GM12872 (cell line): ENCODE data around the gene ZSWIM6.

Experiments
- TF ChIP-seq, protein P1 (sequence below): IDR thresholded peaks from 3 replicates; pipeline ENCODE4 v1.5.1; 2011; ENCODE audit warnings: low read depth, mild to moderate bottlenecking, low read length, moderate library complexity; ENCODE audit not compliant: insufficient read depth

Gene ZSWIM6

DNA sequence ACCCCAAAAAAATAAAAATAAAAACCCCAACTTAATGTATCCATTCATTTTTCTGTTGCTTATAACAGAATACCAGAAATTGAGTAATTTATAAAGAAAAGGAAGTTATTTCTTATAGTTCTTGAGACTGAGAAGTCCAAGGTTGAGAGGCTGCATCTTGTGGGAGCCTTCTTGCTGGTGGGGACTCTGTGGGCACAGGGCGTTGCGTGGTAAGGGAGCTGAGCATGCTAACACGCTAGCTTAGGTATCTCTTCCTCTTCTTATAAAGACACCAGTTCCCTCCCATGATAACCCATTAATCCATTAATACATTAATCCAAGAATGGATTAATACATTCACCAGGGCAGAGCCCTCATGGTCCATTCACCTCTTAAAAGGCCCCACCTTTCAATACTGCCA lies 150.9 kb downstream of the ZSWIM6 start:
- TF ChIP-seq, protein P1, sequence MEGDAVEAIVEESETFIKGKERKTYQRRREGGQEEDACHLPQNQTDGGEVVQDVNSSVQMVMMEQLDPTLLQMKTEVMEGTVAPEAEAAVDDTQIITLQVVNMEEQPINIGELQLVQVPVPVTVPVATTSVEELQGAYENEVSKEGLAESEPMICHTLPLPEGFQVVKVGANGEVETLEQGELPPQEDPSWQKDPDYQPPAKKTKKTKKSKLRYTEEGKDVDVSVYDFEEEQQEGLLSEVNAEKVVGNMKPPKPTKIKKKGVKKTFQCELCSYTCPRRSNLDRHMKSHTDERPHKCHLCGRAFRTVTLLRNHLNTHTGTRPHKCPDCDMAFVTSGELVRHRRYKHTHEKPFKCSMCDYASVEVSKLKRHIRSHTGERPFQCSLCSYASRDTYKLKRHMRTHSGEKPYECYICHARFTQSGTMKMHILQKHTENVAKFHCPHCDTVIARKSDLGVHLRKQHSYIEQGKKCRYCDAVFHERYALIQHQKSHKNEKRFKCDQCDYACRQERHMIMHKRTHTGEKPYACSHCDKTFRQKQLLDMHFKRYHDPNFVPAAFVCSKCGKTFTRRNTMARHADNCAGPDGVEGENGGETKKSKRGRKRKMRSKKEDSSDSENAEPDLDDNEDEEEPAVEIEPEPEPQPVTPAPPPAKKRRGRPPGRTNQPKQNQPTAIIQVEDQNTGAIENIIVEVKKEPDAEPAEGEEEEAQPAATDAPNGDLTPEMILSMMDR = no peak

DNA sequence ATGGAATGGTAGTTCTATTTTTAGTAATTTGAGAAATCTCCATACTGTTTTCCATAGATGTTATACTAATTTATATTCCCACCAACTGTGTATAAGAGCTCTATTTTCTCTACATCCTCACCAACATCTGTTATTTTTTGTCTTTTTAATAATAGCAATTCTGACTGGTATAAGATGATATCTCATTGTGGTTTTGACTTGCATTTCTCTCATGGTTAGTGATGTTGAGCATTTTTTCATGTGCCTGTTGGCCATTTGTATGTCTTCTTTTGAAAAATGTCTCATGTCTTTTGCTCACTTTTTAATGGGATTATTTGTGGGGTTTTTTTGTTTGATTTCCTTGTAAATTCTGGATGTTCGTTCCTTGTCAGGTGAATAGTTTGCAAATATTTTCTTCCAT lies 154.4 kb downstream of the ZSWIM6 start:
- TF ChIP-seq, protein P1 = no peak

DNA sequence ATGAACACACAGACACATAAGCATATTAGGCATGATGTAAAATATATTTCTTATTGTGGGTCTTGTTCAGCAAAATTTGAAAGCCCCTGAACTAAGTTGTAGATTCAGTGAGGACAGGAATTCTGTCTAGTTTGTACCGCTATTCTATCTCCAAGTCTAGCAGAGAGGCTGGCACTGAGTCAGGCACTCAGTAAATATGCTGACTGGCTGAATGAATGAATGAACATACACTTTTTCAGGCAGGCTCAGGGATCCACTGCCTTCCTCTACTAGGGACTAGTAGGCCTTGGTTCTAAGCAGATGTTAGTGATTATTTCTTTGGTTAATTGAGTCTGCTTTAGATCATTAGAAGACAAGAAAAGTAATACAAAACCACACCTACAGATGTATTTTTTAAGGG lies 157.5 kb downstream of the ZSWIM6 start:
- TF ChIP-seq, protein P1 = no peak

DNA sequence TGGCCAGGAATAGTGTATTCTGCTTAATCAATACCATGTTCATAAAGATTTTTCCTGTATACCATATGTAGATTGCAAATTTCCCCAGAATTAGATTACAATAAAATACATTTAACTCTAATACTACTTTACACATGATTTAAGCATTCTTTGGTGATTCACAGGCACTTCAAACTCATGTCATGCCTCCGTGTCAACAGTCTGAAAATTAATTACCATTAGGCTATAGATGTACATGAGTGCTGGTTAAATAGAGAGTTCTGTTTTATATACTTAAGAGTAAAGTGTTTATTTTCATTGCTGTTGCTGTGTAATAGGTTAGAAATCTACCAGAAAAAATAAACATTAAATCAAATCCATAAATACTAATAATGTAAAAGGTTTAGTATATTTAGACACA lies 159.8 kb downstream of the ZSWIM6 start:
- TF ChIP-seq, protein P1 = no peak

DNA sequence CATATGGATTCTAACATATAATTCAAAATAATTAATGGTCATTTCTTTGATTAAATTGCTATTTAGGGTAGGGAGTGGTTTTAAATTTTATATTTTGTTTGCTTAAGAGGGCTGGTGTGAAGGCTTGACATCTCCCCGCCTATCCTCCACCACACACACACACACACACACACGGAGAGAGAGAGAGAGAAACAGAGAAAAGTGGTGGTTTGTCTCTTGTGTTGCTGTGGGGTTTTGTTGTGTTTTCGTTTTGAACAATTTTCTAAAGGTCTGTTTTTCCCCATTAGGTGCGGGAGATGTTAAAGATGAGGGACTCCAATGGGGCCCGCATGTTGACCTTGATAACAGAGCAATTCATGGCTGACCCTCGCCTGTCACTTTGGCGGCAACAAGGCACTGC lies 161.9 kb downstream of the ZSWIM6 start:
- TF ChIP-seq, protein P1 = no peak

DNA sequence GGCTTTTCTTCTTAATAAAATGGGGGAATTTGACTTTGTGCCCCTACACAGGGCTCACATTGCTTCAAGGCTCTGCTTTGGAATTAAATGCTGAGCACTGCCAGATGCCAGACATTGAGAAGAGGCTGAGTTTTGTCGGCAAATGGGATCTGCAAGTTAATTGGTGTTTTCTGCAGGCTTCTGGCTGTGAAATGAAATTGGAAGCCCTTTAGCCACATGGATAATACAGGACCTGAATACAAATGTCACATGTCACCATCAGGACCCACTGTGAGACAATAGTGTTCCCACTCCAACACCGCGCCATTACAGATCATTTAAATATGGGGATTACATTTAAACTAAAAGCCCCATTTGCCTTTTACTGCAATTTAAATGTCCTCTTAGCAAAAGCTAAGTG lies 164.4 kb downstream of the ZSWIM6 start:
- TF ChIP-seq, protein P1 = no peak

DNA sequence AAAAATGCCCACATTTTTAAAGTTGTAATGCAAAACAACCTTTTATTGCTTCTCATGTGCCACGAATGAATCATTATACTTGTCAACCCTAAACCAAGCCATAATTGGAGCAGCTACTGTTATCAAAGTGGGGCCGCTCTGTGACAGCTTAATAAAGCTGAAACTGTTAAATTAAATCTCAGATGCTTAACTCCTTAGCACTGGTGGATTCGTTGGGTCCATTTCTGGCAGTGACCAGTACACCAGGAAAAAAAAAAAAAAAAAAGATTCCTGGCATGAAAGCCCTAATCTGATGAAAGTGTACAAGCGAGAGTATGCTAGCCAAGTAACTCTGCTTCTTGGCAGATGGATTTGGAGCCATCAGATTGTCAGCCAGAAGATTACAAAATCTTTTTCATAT lies 164.8 kb downstream of the ZSWIM6 start:
- TF ChIP-seq, protein P1 = no peak

DNA sequence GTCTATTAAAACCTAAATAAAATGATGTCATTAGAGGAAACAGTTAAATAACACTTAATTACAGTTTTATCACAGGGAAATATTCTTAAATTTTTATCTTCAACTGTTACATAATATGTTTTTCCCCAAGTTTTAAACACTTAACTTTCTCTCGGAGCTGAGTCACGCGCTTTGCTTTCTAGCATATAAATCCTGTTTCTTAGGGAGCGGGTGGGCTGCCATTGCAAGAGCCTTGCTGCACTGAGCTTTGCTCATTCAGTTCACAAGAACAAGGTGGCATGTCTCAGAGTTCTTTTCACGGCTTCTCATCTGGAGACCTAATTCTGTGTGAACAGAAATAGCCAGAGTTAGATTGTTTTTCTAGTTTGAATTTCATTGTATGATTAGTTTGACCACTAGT lies 166.1 kb downstream of the ZSWIM6 start:
- TF ChIP-seq, protein P1 = no peak
